CD4-positive, alpha-beta T cell treated with Interleukin-12 subunit alpha and Interleukin-12 subunit beta, for 1 hour (primary cell): ENCODE results near the gene WNT3.

Experiments
- DNase-seq: peaks from one replicate; pipeline ENCODE4 v3.0.0-alpha.2; 2020

Gene WNT3

GRCh38 chr17:46727572-46728348, 90.7 kb downstream of the WNT3 start:
- DNase-seq, result no peak

GRCh38 chr17:46726206-46726605, 92.3 kb downstream of the WNT3 start:
- no peak for DNase-seq

GRCh38 chr17:46722662-46723285, 95.7 kb downstream of the WNT3 start:
- DNase-seq, result no peak

GRCh38 chr17:46720408-46720807, 98.1 kb downstream of the WNT3 start:
- DNase-seq, result no peak

- DNase-seq, result no peak
These were observed 98.6 kb downstream of the WNT3 start for GRCh38 chr17:46719891-46720290.

GRCh38 chr17:46717999-46718398, 100.5 kb downstream of the WNT3 start:
- no peak for DNase-seq
